GM18502 (cell line): Measurements from ENCODE around the gene STX8.
"Not testable (repeated sequence)": the region's sequence is repeated elsewhere in the genome, so short reads cannot be mapped to it uniquely, and the experiment has no call there.

Source experiments
- ATAC-seq: cut with Tn5 transposase; IDR thresholded peaks from one replicate; pipeline ENCODE4 v1.9.1; 2021; ENCODE audit warnings: mild to moderate bottlenecking; ENCODE audit not compliant: unreplicated experiment, poor library complexity

STX8 gene, protein sequence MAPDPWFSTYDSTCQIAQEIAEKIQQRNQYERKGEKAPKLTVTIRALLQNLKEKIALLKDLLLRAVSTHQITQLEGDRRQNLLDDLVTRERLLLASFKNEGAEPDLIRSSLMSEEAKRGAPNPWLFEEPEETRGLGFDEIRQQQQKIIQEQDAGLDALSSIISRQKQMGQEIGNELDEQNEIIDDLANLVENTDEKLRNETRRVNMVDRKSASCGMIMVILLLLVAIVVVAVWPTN

DNA sequence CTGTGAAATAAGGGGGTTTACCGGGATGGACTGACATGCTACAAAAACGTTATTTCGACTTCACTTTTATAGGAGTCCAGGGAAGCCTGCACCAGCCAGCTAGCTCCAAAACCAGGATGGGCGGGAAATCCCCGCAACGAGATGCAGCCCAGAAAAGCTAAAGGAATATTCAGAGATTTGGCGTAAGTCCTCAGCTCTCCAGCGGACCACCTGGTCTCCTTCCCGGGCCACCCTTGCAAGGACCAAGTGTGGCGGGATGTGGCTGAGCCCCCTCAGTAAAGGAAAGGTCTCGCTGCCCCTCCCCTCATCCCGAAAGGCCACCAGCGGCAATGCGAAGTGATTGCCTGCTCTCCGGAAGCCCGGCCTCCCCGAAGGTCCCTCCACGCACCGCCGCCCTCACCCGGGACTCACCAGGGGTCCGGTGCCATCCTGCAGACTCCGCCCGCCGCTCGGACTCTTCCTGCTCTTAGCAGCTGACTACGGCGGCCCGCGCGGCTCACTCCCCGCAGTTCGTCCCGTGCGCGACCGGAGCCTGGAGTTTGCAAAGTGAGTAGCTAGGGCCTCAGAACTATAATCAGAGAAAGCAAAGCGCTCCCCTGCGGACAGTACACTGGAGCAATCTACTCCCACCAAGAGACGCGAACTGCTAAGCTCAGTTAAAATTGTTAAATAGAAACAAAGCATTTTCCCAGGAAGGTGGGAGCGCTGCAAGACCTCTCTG, at the start of gene STX8:
Gene STX8 (minus strand): TSS at position 440 of the 721 bp plus-strand sequence. CDS start 12 bp downstream, at position 428.
- peak; percentile 72 for ATAC-seq

DNA sequence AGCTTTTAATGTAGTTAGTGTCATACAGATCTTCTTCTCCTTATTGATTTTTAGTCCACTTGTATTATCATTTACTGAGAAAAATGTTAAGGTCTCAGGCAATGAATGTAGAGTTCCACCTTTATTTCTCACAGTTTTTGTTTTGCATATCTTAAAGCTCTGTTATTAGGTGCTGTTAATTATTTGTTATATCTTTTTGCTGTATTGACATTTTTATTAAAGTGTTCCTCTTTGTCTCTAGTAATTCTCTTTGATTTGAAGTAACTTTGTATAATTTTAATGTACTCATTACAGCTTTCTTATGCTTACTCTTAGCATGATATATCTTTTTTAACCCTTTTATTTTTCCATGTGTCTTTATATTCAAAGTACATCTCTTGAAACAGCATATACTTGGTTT, 47.3 kb upstream of the STX8 start:
- ATAC-seq: no peak

DNA sequence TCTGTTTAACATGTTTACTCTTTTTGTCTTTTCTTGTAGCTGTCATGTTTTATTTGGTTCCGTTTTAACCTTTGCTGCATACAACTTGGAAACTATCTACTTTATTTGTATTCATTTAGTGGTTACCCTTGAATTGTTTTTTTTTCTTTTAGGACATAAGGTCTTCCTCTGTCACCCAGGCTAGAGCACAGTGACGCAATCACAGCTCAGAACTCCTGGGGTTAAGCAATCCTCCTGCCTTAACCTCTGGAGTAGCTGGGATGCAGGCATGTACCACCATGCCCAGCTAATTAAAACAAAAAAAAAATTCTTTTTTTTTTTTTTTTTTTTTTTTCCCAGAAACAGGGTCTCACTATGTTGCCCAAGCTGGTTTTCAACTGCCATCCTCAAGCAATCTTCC, 39.9 kb upstream of the STX8 start:
- ATAC-seq: no peak

DNA sequence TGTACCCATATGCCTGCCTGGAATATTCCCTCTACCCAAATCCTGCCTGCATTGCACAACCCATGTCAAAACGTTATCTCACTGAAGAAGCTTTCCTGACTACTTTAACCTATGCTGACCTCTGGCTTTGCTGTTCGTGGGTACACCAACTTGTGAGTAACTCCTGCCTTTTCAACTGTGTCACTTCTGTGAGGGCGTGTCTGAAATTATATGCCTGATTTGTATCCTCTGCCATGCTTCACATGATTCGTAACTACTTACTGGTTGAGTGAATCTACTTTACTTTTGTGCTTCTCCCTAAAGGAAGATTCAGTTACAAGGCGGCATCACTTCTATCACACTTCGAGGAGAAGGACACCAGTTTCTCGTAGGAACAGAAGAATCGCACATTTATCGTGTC, 36.4 kb upstream of the STX8 start:
- ATAC-seq: no peak

GRCh38 chr17:9611557-9611956, 35.9 kb upstream of the STX8 start:
- ATAC-seq: no peak

DNA sequence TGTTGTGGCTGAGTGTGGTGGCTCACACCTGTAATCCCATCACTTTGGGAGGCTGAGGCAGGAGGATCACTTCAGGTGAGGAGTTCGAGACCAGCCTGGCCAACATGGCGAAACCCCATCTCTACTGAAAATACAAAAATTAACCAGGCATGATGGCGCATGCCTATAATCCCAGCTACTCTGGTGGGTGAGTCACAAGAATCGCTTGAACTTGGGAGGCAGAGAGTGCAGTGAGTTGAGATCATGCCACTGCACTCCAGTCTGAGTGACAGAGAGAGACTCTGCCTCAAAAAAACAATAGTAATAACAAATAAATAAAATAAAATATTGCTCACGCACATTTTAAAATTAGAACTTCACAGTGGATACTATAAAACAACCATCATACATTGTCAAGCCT, 31.4 kb upstream of the STX8 start:
- ATAC-seq: not testable (repeated sequence)

DNA sequence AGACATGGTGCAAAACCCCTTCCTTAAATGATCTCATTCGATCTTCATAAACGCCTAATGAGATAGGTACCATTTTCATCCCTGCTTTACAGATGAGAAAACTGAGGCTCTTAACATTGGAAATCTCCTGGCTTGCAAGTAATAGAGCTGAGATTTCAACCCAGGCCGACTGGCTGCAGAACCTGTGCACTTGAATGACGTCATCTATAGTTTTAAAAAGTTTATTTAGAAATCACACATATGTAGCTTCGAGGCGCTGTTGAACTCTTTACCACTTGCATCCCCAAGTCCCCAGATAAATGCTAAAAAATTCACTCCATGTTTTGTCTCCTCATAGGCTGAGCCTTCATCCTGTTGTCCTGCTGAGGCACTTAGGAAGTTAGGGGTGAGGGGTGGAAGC, 30.8 kb upstream of the STX8 start:
- ATAC-seq: no peak

DNA sequence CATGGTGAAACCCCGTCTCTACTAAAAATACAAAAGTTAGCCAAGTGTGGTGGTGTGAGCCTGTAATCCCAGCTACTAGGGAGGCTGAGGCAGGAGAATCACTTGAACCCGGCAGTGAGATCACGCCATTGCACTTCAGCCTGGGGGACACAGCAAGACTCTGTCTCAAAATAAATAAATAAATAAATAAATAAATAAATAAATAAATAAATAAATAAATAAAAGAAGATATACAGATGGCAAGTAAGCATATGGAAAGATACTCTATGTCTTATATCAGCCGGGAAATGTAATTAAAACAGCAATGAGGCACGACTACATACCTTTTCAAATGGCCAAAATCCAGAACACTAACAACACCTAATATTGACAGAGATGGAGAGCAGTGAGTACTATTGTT, 29.0 kb upstream of the STX8 start:
- ATAC-seq: not testable (repeated sequence)

DNA sequence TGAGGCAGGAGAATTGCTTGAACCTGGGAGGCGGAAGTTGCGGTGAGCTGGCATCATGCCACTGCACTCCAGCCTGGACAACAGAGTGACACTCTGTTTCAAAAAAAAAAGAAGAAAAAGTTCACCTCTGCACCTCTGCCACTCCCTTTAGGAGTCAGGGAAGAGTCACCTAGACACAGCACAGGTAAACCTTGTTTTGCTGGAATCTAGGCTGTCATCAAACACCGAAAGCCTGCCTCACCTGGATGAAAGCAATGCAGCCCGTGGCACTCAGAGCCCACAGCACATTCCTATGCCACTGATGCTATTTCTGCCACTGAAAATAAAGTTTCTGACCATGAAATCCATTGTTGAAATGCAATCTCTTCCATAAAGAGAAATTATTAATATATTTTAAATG, 23.0 kb upstream of the STX8 start:
- no peak for ATAC-seq

DNA sequence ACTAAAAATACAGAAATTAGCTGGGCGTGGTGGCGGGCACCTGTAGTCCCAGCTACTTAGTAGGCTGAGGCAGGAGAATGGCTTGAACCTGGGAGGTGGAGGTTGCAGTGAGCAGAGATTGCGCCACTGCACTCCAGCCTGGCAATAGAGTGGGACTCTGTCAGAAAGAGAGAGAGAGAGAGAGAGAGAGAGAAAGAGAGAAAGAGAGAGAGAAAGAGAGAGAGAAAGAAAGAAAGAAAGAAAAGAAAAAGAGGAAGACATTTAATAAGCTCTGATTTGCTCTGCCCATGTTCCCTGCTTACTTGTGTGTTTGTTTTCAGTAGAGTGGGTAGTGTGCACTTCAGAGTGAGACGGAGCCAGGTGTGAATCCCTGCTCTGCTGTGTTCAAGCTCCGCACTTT, 22.0 kb upstream of the STX8 start:
- not testable (repeated sequence) for ATAC-seq

DNA sequence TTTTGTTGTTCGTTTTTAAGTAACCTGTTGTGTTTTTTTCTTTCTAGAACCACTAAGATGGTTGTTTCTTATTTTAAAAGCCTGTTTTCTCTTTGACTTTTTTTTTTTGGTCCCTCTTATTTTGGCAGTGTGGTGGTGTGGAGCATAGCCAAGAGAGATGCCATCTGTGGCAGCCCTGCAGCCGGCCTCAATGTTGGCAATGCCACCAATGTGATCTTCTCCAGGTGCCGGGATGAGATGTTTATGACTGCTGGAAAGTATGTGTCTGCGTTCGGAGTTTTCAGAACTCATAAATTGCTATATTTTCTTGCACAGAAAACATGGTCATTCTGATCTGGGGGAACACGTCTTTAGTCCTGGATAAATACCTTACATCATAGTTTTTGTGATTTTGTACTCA, 18.4 kb upstream of the STX8 start:
- no peak for ATAC-seq

- no peak for ATAC-seq
Observed at GRCh38 chr17:9587969-9588656, 12.5 kb upstream of the STX8 start.

GRCh38 chr17:9577373-9577709, 1.7 kb upstream of the STX8 start:
- no peak for ATAC-seq

DNA sequence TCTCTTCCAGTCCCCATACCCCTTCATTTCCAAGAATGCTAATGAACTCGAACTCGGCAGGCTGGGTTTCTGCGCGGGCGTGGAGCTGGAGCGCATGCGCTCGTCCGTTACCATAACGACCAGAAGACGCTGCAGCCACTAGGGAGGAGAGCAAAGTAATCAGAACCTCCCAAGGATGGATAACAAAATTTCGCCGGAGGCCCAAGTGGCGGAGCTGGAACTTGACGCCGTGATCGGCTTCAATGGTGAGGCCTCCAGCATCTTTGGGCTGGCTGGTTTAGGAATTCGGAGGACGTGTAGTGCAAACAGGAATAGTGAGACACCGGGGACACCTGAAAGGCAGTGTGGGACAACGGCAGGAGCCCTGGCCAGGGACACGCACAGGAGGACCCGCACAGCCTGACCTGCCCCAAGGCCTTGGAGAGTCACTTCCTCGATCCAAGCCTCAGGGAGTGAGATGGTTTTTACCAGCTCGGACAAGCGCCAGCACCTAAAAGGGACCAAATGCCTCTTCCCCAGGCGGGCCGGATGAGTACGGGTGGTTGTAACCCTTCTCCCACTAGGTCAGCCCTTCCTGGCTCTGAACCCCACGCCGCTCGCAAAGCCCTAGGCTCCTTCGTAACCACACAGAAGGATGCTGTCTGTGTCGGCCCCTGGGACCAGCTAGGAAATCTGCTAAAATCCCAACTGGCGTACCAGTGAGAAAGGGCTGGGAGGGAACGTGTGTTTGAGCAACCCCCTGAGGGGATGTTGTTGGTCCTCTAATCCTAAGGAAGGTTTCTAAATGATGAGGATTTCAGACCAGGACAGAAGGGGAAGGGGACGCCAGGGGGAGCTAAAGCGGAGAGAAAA, 1.1 kb upstream of the STX8 start, which contains the start of gene CFAP52:
Gene CFAP52 (plus strand): TSS at position 122 of the 852 bp plus-strand sequence. CDS start 54 bp downstream, at position 176.
- peak; percentile 50 for ATAC-seq

- ATAC-seq: no peak
Observed at GRCh38 chr17:9571201-9571600, 4.4 kb downstream of the STX8 start.

DNA sequence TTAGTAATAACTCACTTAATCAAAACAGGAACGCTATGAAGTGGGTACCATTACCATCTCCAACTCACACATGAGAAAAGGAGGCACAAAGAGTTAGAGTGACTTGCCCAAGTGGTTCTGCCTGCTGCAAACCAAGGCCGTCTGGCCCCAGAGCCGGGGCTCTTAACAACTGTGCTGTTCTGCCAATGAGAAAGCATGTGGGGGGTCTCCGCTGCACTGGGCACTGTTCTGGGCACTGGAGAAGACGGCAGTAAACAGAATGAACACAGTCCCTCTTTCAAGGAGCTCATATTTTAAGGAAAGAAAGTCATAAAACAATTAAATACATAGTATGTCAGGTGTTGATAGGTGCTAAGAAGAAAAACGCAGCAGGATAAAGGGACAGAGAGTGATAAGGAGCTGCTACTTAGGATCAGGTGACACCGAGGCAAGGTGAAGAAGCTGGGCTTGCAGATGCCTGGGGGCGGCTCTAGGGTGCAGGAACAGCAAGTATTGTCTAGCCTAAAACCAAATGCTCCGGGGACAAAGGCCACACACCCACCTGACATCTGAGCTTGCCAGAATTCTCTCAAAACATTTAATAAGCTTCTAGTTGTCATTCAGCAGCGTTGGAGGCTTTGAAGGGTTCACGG, 6.5 kb downstream of the STX8 start:
- ATAC-seq: no peak

DNA sequence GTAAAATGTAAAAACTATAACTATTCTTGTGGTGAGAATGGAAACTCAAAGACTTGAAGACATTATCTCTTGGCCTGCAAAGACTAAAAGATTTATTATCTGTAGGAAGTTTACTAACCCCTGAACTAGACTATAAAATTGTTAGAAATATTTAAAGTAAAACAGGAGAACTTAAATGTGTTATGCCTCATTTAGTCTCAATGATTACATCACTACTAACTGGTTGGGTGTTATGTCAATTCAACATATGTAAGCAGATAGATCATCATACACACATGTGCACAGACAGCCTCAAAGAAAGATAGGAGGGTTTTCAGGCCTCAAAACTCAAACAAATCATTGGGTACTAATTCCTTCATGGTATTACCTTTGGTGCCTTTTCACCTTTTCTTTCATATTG, 7.6 kb downstream of the STX8 start:
- ATAC-seq: no peak

DNA sequence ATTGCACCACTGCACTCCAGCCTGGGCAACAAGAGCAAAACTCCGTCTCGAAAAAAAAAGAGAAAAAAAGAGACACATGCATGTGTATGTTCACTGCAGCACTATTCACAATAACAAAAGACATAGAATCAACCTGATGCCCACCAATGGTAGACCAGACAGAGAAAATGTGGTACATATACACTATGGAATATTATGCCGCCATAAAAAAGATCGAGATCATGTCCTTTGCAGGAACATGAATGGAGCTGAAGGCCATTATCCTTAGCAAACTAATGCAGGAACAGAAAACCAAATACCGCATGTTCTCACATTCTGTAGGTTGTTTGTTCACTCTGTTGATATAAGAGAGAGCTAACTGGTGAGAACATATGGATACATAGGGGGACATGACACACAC, 8.9 kb downstream of the STX8 start:
- ATAC-seq: not testable (repeated sequence)

DNA sequence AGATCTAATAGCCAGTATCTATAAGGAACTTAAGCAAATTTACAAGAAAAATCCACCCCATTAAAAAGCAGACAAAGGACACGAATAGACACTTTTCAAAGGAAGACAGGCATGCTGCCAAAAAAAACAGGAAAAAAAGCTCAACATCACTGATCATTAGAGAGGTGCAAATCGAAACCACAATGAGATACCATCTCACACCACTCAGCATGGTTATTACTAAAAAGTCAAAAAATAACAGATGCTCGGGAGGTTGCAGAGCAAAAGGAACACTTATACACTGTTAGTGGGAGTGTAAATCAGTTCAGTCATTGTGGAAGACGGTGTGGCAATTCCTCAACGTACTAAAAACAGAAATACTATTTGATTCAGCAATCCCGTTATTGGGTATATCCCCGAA, 9.6 kb downstream of the STX8 start:
- ATAC-seq: no peak

- ATAC-seq: no peak
Observed at GRCh38 chr17:9564104-9564503, 11.5 kb downstream of the STX8 start.
